PC-9 (cell line): ENCODE data around the gene STAG1. TPM values are rescaled to one million over a fixed set of nuclear protein-coding genes. Genes with fewer than 3 reads are reported as not detected.

ENCODE experiments used
- BruUV-seq: library from RNA; stranded (reverse); fragments of 400-500 nt; replicated peaks from 2 replicates; lab custom pipeline; 2021; lab: Mats Ljungman, UMichigan
- CTCF ChIA-PET: fragments of 300-600 bp; sonication (Branson Sonifier 250); formaldehyde crosslinking; loops from one replicate; lab custom pipeline; 2022; ENCODE audit warnings: antibody characterized with exemption; lab: Charles Lee
- POLR2A ChIA-PET: fragments of 300-600 bp; sonication (Branson Sonifier 250); formaldehyde crosslinking; loops from one replicate; lab custom pipeline; 2022; ENCODE audit warnings: antibody characterized with exemption; ENCODE audit not compliant: unreplicated experiment; lab: Charles Lee
- DNase-seq, 2 experiments: peaks; one replicate each; pipeline versions ENCODE4 v3.0.0 to v3.0.0-alpha.2; 2015 to 2022; ENCODE audit warnings: mixed read lengths in 1 of 2
- H2AFZ ChIP-seq: fragments of 200-600 bp; sonication (generic); 2 replicates; pipeline ENCODE4 v1.8.1; 2017; ENCODE audit warnings: antibody characterized with exemption
- H3F3A ChIP-seq: fragments of 200-600 bp; sonication (generic); 2 replicates; pipeline ENCODE4 v1.8.1; 2017; ENCODE audit warnings: antibody characterized with exemption, mild to moderate bottlenecking, low read depth; ENCODE audit not compliant: insufficient read depth
- H3K27ac ChIP-seq: fragments of 200-600 bp; sonication (generic); 2 replicates; pipeline ENCODE4 v1.6.1; 2016; ENCODE audit warnings: mixed run types
- H3K27me3 ChIP-seq: fragments of 200-600 bp; sonication (generic); 2 replicates; pipeline ENCODE4 v1.6.1; 2016; ENCODE audit warnings: low read depth, mixed run types; ENCODE audit not compliant: insufficient read depth
- H3K36me3 ChIP-seq: fragments of 200-600 bp; sonication (generic); 2 replicates; pipeline ENCODE4 v1.6.1; 2016; ENCODE audit warnings: low read depth, mixed run types
- H3K4me1 ChIP-seq: fragments of 200-600 bp; sonication (generic); replicated peaks from 2 replicates; pipeline ENCODE4 v1.6.1; 2016; ENCODE audit warnings: mixed run types; ENCODE audit not compliant: insufficient read depth
- H3K4me2 ChIP-seq: fragments of 200-600 bp; sonication (generic); 2 replicates; pipeline ENCODE4 v1.6.1; 2017; ENCODE audit warnings: mixed run types
- H3K4me3 ChIP-seq: fragments of 200-600 bp; sonication (generic); 2 replicates; pipeline ENCODE4 v1.6.1; 2016; ENCODE audit warnings: mixed run types
- H3K79me2 ChIP-seq: fragments of 200-600 bp; sonication (generic); 2 replicates; pipeline ENCODE4 v1.6.1; 2017; ENCODE audit warnings: low read depth, mixed run types
- H3K9me2 ChIP-seq: fragments of 200-600 bp; sonication (generic); 2 replicates; pipeline ENCODE4 v1.8.1; 2017; ENCODE audit warnings: mild to moderate bottlenecking; ENCODE audit not compliant: insufficient read depth
- H3K9me3 ChIP-seq: fragments of 200-600 bp; sonication (generic); 2 replicates; pipeline ENCODE4 v1.8.1; 2016; ENCODE audit warnings: low read depth; ENCODE audit not compliant: insufficient read depth
- H4K20me1 ChIP-seq: fragments of 200-600 bp; sonication (generic); 2 replicates; pipeline ENCODE4 v1.8.1; 2017; ENCODE audit not compliant: insufficient read depth
- EZH2 ChIP-seq: fragments of 200-600 bp; sonication (generic); IDR thresholded peaks from 2 replicates; pipeline ENCODE4 v1.8.0; 2017; ENCODE audit warnings: antibody characterized with exemption, low read depth
- intact Hi-C: fragments of 100-400 bp; cut with micrococcal nuclease; formaldehyde crosslinking; loops from one replicate; pipeline ENCODE4 v1.10.0; 2022; ENCODE audit not compliant: unreplicated experiment
- total RNA-seq: library from RNA; stranded (reverse); gene quantifications from 2 replicates; pipeline ENCODE4 v1.2.3, GENCODE V29; 2021
- TF ChIP-seq, protein P1 (sequence below): fragments of 200-600 bp; sonication (generic); conservative IDR thresholded peaks from 2 replicates; pipeline ENCODE4 v1.6.1; 2017; ENCODE audit warnings: mixed run types, antibody characterized with exemption, mild to moderate bottlenecking, moderate library complexity

STAG1 gene
- total RNA-seq, 1 experiment from 2014 or later = 39.3 TPM

DNA sequence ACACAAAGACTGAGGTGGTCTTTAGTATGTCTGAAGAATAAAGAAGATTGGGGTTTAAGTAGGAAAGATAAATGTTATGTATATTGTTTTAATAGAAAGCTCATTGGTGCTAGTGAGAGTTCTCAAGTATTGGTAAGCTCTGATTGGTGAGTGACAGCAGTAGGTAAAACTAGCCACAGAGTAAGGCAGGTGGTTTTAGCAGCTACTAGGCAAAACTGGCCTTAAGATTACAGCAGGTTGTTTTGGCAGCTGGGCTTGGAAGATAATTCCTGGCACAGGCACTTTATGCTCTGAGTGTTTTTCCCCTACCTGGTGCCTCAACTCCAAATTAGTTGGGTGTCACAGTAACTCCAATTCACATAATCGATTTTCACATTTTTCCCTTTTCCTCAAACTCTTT is 66.3 kb downstream of the STAG1 start:
- peaks cover 79% of the 10 kb centered on the region for H3K79me2 ChIP-seq
- CTCF ChIA-PET = no interaction called here
- TF ChIP-seq, protein P1, sequence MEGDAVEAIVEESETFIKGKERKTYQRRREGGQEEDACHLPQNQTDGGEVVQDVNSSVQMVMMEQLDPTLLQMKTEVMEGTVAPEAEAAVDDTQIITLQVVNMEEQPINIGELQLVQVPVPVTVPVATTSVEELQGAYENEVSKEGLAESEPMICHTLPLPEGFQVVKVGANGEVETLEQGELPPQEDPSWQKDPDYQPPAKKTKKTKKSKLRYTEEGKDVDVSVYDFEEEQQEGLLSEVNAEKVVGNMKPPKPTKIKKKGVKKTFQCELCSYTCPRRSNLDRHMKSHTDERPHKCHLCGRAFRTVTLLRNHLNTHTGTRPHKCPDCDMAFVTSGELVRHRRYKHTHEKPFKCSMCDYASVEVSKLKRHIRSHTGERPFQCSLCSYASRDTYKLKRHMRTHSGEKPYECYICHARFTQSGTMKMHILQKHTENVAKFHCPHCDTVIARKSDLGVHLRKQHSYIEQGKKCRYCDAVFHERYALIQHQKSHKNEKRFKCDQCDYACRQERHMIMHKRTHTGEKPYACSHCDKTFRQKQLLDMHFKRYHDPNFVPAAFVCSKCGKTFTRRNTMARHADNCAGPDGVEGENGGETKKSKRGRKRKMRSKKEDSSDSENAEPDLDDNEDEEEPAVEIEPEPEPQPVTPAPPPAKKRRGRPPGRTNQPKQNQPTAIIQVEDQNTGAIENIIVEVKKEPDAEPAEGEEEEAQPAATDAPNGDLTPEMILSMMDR = no peak
- TF ChIP-seq EZH2 = no peak

DNA sequence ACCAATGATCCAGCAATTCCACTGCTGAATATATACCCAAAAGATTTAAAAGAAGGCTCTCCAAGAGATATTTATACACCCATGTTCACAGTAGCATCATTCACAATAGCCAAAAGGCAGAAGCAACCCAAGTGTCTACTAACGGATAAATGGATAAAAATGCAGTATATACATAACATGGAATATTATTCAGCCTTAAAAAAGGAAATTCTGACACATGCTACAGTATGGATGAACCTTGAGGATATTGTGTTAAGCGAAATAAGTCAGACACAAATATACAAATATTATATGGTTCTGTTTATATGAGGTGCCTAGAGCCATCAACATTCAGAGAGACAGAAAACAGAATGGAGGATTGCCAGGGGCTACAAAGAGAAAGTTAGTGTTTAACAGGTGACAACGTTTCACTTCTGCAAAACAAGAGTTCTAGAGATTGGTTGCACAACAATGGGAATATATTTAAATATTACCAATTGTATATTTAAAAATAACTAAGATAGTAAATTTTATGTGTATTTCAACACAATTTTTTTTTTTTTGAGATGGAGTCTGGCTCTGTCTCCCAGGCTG is 69.4 kb downstream of the STAG1 start:
- Histone ChIP-seq H3K4me2 (no peak overlapping the region), H2AFZ (no peak overlapping the region), H3F3A (peaks cover 11% of the 10 kb centered on the region), H3K27me3 (no peaks in the 10 kb centered on the region), H3K4me3 (no peak overlapping the region), H4K20me1 (peaks cover 4% of the 10 kb centered on the region; the same call in 1 of the 2 replicates), H3K36me3 (0 out of 2 replicates have a peak, but pooled peaks cover 4% of the 10 kb centered on the region), H3K4me1 (no peaks in the 10 kb centered on the region), H3K27ac (no peak overlapping the region), H3K79me2 (peaks cover 58% of the 10 kb centered on the region), H3K9me3 (no peaks in the 10 kb centered on the region), H3K9me2 (no peaks in the 10 kb centered on the region)
- ChIA-PET POLR2A (no interaction called here), CTCF (no interaction called here)
- BruUV-seq = no TSS peak
- intact Hi-C loops = no loop called here
- no peak for DNase-seq
- TF ChIP-seq, protein P1 = no peak
- no peak for TF ChIP-seq EZH2

More for the DNA sequence above, 66.3 kb downstream of the STAG1 start:
- no TSS peak for BruUV-seq
- no peaks in the 10 kb centered on the region for H3K4me1 ChIP-seq
- 0 out of 2 replicates have a peak, but pooled peaks cover 4% of the 10 kb centered on the region for H3K36me3 ChIP-seq
- intact Hi-C loops = no loop called here
- POLR2A ChIA-PET = interaction anchor here (0.7 kb wide), 1 partner anchor 13 kb away, joined by 5 read pairs; no protein-coding TSS in a partner anchor
- no peak overlapping the region for H3K4me3 ChIP-seq
- H3K27me3 ChIP-seq = no peaks in the 10 kb centered on the region
- no peak overlapping the region for H2AFZ ChIP-seq
- peaks cover 11% of the 10 kb centered on the region for H3F3A ChIP-seq
- DNase-seq = no peak
- no peaks in the 10 kb centered on the region for H3K9me3 ChIP-seq
- no peaks in the 10 kb centered on the region for H3K9me2 ChIP-seq
- H4K20me1 ChIP-seq = peaks cover 4% of the 10 kb centered on the region; the same call in 1 of the 2 replicates
- no peak overlapping the region for H3K27ac ChIP-seq
- no peak overlapping the region for H3K4me2 ChIP-seq

DNA sequence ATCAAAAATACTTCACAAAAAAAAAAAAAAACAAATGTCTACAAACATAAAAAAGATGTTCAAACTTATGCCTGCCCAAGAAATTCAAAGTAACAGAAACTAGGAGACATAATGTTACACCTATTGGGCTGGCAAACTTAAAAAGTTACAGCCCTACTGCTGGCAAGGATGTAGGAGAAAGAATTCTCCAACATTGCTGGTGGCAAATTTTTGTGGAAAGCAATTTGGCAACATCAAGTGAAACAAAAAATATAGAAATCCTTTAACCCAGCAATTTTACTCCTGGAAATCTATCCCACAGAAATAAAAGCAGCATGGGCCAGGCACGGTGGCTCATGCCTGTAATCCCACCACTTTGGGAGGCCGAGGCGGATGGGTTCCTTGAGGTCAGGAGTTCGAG is 73.2 kb downstream of the STAG1 start:
- Histone ChIP-seq H3K9me3 (no peaks in the 10 kb centered on the region), H3K27me3 (no peaks in the 10 kb centered on the region), H3K4me1 (no peaks in the 10 kb centered on the region), H3F3A (peaks cover 5% of the 10 kb centered on the region; the same call in 1 of the 2 replicates), H2AFZ (no peak overlapping the region), H3K9me2 (no peaks in the 10 kb centered on the region), H3K79me2 (peaks cover 53% of the 10 kb centered on the region), H4K20me1 (peaks cover 4% of the 10 kb centered on the region; the same call in 1 of the 2 replicates), H3K4me2 (no peak overlapping the region), H3K36me3 (0 out of 2 replicates have a peak, but pooled peaks cover 4% of the 10 kb centered on the region), H3K27ac (no peak overlapping the region), H3K4me3 (no peak overlapping the region)
- TF ChIP-seq EZH2 = no peak
- TF ChIP-seq, protein P1 = no peak
- ChIA-PET POLR2A (no interaction called here), CTCF (interaction anchor here (0.7 kb wide), 1 partner anchor 151 kb away, joined by 11 read pairs; no protein-coding TSS in a partner anchor)
- DNase-seq = no peak
- intact Hi-C loops = no loop called here
- no TSS peak for BruUV-seq
